ENCODE results near the gene BPIFB6.

Gene BPIFB6

DNA sequence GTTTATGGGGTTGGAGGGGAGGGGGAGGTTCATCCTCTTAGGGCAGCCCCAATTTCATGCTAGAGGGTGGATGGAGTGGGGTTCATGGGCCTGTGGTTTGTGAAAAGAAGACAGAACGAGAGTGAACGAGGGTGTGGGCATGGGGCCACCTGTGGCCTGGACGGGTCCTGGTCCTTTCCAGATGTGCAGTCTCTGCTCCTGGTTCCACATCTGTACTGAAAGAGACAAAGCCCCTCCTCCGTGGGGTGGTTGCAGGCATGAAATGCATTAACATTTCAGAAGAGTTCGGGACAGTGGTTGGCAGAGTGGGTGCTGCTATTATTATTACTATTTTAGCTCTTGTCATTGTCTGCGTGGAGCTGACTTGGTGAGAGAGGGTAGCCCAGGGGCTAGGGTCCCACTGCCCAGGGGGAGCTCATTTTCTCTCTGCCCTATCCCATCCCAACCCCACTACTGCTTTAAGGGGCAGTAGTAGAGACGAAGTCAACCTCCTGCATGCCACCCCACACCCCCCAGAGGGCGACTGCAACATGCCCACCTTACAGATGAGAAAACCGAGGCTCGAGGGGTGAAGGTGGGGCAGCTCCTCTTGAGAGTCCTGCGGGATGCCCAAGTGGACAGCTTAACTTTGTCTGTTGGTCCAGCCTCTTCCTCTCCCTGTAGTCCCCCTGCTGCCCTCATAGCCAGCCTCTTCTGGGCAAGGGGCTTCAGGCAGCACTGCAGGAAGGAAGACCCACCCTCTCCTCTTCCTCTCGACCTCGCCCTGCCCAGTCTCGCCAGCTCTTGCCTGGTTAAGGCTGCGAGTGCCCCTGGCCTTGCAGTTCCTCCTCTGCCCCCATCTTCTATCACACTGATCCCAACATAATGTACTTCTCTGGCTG lies 15.5 kb upstream of the BPIFB6 start:
- no peak for DNase-seq (ENCODE audit: low read depth in 2 of 2)

DNA sequence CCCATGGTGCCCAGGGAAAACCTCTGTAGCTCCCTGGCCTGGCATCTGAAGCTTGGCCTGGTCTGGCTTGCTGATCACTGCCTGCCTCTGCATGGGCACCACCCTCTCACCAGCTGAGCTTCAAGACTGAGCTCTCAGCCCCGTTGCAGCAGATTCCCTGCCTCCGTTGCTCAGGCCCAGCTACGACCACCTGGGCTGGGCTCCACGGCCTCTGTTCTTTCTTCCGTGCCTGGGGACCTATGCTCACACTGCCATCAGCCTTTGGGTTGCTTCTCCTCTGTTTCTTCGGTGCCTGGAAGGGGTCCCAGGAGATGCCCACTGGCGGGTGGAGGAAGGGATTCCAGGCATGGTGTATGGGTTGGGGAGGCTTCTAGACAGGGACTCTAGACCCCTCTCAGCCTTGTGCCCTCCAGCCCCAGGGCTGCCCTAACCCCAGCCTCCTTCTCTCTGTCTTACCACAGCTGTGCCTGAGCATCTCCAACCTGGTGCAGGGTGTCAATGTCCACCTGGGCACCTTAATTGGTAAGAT lies 14.8 kb upstream of the BPIFB6 start:
- DNase-seq (ENCODE audit: low read depth in 2 of 2) = no peak

DNA sequence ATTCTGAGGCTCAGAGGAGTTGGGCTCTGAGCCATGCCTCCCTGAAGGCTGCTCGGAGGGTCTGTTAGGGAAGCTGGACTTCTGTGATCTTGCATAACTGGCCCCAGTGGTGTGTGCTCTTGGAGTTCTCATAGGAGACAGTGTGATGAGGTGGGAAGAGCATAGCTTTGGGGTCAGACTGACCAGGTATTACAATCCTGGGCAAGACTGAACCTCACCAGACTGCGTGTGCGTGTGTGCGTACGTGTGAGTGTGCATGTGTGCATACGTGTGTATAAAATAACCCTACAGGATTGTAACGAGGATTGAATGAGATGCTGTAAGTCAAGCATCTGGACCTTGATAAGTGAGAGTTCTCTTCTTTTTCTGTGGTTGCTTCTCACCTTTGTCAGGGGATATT lies 13.9 kb upstream of the BPIFB6 start:
- no peak for DNase-seq (ENCODE audit: low read depth in 2 of 2)

DNA sequence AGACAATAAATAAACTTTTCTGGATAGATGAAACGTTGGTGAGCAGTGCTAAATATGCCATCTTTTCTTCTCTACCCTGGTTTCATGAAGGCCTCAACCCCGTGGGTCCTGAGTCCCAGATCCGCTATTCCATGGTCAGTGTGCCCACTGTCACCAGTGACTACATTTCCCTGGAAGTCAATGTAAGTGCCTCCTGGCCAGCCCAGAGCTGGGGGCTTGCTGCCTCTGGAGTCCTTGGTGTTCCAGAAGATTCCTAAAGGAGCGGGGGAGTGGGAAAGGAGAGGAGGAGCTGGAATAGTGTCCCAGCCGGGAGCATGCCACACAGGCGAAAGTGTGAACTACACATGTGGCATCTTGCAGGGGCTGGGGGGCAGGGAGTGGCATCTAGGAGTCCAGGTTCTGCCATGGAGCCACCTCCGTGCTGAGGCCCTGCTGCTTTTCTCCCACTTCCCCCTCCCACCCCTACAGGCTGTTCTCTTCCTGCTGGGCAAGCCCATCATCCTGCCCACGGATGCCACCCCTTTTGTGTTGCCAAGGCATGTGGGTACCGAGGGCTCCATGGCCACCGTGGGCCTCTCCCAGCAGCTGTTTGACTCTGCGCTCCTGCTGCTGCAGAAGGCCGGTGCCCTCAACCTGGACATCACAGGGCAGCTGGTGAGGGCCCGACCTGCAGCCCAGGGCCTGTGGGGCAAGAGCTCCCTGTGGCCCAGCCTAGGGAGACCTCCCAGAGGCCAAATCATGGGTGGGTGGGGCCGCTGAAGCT lies 13.1 kb upstream of the BPIFB6 start:
- DNase-seq (ENCODE audit: low read depth in 2 of 2) = no peak

DNA sequence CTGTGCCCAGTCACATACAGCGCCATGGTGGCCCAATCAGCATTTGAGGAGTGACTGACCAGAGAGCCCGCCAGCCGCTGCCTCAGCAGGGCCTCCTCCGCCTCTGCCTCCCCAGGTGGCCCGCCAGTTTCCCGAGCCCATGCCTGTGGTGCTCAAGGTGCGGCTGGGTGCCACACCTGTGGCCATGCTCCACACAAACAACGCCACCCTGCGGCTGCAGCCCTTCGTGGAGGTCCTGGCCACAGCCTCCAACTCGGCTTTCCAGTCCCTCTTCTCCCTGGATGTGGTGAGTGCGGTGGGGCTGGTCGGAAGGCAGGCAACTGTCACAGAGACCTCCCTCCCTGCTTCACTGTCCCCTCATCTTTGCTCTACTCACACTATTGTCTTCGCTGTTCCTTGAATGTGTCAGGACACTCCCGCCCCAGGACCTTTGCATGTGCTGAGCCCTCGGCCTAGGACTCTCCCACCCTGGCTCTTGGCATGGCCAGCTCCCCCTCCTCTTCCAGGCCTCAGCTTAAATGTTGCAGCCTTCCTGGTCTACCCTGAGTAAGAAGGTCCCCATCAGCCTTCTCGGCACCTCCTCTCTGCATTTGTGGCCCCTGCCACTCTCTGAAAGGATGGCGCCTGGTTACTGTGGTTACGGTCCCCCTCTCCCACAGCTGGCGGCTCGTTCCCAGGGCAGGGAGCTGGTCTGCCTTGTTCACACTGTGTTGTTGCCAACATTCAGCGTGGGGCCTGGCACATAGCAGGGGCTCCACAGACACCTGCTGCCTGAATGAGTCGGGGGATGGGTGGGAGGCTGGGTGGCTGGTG lies 11.8 kb upstream of the BPIFB6 start:
- no peak for DNase-seq (ENCODE audit: low read depth in 2 of 2)

DNA sequence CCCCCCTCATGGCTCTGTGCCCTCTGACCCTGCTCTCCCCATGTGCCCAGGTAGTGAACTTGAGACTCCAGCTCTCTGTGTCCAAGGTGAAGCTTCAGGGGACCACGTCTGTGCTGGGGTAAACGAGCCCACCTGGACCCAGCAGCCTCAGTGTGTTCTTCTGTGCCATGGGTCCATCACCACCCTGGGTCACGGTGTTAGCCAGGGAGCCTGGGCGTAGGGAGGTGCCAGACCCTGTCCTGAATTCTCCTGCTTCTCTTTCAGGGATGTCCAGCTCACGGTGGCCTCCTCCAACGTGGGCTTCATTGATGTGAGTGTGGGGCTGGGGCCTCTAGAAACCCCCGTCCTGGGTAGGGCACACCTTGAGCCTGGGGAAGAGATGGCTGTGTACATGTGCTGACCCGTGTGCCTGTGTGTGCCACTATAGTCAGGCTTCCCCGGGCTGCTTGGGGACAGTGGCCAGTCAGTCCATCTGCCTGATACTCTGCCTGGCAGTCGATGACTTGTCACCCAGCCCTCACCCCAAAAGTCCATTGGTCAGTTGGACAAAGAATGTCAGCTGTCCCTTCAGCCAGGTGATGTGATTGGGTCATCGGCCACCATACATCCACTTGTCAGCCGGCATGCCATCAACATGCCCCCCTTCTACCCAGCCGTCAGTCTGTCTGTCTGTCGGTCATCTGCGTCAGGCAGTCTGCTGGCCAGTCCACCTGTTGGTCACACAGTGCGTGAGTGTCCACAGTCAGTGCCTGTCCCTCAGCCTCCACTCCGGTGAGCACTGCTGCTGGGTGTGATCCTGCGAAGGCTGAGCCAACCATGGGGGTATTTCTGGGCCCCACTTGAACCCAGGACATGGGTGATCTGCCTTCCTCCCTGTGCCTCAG lies 10.9 kb upstream of the BPIFB6 start:
- DNase-seq (ENCODE audit: low read depth in 2 of 2) = no peak

DNA sequence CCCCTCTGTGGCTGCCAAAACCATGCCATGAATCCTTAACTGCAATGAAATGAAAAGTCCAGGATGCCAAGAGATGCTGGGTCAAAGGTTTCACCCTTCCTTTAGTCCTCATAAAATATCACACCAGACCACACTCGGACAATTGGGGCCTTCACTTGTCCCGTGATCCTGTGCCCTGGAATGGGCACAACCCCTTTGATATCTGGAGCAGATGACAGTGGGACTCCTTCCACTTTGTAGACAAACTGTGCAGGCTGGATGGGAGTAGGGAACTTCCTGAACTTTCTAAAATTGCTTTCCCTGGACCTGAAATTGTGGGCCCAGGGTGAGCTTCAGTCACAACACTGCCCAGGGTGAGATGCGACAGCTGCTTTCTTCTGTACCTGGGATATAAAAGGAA lies 9.6 kb upstream of the BPIFB6 start:
- no peak for DNase-seq (ENCODE audit: low read depth in 2 of 2)

DNA sequence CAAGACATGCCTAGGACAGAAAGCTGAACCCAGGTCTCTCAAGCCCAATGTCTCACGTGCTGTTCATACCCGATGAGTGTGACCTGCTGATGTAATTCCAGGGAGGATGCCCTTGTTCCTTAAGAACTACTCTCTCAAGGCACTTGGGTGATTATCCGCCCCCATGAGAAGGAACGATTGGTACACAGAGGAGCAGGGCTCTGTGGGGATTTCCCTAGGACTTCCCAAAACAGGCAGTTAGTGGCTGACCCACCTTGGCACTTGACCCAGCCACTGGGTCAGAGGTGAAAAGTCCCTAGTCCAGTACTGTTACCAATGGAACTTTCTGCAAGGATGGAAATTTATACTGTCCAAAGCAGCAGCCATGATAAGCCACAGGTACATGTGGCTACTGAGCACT lies 9.2 kb upstream of the BPIFB6 start:
- DNase-seq (ENCODE audit: low read depth in 2 of 2) = no peak

DNA sequence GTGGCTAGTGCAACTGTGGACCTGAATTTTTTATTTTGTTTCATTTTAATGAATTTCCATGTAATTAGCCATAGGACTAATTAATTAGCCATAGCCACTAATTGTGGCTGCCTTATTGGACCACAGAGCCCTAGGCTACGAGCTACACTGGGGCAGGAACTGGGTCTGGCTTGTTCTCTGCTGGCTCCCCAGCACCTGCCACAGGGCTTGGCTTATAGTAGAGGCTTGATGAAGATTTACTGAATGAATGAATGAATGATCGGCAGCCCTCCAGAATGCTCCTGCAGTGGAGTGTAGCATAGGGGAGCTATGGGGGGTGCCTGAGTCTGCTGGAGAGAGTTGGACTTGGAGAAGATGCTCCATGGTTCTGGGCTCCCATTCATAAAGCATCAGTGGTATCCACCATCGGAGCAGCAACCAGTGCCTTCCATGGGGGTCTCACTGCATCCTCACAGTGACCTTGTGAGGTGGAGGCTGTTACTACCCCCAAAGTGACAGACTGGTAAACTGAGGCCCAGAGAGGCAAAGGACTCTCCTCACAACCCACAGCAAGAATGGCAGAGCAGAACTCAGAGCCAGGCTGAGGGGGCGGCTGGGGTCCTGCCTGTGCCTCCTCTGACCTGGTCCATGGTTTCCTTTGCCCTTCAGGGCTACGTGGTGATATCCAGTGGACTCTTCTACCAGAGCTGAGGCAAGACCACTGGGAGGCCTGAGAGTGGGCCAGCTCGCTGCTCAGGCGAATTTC lies 8.6 kb upstream of the BPIFB6 start:
- DNase-seq (ENCODE audit: low read depth in 2 of 2) = no peak

DNA sequence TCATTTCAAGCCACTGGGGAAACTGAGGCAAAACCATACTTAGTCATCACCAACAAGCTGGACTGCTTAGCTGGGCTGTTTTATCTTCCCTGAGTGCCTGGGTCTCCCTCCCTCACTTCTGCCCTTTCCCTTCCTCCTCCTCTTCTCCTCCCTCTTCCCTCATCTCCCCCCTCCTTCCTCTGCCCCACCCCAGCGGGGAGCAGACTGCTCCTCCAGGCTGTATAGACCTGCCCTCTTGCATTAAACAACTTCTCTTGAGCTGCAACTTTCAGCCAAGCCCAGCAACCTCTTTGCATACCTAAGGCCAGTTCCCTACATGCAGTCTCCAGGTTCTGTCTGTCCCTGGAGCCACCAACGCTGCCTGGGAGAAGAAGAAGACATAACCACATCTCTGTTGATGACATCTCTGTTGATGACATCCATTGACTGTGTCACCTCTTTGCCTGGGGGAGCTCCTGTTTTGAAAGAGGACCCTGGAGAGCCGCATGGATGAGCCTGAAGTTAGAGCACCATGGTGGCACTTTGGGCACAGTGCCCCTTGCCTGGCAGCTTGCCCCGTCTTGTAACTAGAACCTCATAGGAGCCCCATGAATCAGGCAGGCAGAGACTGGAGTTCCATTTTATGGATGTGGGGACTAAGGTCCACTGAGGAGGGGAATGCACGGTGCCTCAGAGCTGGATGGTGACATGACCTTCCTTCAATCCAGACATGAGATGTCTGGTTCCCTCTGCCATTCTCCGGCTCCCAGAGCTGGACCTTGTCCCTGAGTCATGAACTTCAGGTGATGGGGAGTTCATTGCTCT lies 7.8 kb upstream of the BPIFB6 start:
- DNase-seq (ENCODE audit: low read depth in 2 of 2) = no peak

DNA sequence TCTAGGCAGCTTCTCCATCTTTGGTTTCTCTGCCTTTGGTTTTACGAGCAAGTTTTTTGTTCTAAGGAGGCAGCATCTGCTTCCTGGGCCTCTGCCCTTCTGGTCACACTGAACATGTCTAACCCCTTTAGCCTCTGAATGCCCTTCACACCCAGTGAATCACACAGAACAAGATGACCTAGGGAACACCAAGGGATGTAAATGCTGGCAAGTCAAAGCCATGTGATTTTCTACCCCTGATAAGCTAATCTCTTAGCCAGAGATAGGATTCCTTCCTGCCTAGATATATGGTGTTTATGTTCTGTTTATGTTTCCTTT lies 7.2 kb upstream of the BPIFB6 start:
- no peak for DNase-seq (ENCODE audit: low read depth in 2 of 2)

DNA sequence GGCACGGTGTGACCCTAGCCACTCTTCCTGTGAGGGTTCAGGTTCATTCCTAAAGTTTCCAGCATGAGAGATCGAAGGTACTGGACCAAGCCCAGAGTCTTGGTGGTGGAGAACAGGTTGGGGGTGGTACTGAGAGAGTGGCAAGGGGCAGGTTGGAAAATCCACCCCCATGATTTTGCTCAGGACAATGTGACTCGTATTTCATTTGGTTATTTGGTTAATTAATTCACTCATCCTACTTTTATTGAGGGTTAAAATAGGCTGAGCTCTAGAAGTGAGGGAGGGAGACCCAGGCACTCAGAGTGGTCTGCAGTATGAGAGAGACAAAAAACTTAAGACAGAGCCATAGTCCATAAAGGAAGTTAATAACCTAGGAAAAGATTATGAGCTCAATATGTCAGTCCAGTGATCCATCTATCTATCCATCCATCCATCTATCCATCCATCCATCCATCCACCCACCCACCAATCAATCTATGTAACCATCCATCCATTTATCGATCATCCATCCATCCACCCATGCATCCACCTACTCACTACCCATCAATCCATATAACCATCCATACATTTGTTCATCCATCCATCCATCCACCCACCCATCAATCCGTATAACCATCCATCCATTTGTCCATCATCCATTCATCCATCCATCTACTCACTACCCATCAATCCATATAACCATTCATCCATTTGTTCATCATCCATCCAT lies 6.7 kb upstream of the BPIFB6 start:
- no peak for DNase-seq (ENCODE audit: low read depth in 2 of 2)

DNA sequence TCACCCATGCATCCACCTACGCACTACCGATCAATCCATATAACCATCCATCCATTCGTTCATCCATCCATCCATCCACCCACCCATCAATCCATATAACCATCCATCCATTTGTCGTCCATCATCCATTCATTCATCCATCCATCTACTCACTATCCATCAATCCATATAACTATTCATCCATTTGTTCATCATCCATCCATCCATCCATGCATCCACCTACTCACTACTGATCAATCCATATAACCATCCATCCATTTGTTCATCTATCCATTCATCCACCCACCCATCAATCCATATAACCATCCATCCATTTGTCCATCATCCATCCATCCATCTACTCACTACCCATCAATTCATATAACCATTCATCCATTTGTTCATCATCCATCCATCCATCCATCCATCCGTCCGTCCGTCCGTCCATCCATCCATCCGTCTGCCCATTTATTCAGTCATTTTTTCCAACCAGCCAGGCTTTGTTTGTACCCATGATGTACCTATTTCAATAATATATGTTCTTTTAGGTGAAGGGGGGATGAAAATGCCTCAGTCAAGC lies 6.1 kb upstream of the BPIFB6 start:
- no peak for DNase-seq (ENCODE audit: low read depth in 2 of 2)

DNA sequence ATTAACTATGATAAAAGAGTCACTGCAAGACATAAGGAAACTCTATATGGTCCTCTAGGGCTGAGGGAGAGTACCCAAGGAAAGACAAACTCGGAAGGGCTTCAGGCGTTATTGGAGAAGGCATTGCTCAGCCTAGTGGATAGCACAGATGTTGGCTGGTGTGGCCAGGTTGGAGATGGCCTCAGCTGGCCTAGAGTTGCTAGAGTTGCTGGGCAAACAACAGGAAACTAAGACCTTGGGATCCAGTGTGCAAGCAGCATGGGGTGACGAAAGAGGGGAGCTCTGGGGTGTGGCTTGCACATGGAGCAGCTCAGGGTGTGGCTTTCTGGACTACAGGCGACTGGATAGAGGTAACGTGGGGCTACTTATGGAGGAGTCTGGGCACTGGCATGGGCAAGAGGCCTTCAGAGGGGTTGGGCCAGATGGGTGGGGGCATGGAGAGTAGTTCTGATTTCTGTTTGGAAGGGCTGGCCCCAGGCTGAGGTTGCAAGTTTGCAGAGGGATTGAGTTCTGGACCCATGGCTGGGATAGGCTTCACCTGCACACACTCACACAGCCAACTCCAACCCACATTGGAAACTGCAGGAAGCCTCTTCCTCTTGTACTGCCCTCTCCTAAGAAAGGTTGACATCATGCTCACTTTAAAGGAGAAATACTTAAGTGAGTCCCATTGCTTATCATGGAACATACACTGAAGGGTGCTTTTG lies 5.2 kb upstream of the BPIFB6 start:
- no peak for DNase-seq (ENCODE audit: low read depth in 2 of 2)

DNA sequence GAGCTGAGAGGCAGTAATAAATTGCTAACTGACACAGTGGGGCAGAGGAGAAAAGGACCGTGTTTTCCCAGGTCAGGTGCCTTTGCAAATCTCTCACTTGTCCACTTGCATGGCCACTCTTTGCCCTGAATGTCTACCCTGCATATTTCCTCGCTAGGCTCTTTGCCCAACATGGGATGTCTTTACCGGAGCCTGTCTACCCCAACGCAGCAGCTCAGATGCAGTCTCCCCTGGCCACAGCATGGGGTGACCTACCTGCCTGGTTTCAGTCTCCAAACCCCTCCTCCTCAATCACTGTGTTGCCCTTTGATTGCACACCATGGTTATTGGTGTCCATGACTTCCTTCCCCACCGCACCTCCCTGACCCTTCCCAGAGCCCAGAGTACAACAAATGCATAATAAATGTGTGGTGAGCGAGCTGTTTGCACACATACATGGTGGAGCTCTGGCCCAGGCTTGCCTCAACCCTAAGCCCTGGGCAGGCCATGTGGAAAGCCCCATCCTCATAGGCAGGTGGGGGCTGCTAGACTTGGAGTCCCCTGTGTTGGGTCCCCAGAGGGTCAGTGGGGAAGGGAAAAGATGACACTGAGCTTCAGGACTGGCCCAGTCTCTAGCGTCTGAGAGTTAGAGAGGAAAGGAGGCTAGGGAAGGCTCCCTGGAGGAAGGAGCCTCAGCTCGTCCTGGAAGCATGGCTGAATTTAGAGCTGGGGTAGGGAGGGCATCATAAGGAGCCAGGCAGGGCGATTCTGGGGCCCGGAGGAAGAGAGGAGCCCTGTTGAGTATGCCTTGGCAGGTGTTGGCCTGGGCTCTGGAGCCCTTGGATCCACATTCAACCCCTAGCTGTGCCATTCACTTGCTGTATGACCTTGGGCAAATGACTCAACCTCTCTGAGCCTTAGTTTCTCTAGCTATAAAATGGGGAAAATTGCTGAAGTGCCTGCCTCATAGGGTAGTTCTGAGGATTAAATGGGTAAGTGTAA lies 4.4 kb upstream of the BPIFB6 start:
- DNase-seq (ENCODE audit: low read depth in 2 of 2) = no peak

DNA sequence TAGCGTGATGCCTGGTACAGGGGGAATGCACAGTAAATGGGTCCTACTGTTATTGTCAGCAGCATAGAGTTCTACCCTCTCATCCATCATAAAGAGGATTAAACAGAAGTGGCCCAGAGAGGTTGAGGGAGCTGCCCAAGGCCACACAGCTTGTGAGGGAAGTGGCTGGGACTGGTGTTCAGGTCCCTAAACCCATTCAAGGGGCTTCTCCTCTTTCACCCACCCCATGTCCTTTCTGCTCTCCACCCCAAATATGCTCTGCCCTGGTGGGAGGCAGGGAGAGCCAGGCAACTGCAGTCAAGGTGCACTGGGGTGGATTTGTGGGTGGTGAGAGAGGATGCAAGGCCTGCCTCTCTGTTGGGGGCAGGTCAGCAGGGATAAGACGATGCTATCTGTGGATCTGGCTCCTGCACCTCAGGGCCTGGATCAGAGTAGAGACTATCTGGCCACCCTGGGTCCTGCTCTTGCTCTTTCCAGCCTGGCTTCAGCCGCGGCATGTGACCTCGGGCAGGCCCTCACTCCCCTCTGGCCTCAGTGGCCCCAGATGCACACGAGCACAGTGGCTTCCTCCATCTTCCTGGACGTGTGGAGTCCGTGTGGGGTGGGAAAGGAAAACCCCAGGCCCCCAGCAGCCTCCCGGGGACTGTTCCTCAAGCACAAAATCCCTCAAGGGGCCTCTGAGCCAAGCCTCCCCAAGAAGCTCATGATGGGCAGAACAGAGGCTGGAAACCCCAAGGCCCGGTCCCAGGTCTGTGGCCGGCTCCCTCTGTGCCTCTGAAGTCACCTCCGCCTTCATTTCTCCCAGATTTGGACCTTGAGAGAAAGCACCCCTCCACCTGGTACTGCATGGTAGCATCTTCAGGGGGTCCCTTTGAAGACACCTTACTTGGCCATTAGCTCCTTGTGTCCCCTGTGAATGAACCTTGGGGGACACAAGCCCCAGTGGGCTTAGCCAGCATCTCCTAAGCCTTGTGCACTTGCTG lies 3.4 kb upstream of the BPIFB6 start:
- DNase-seq (ENCODE audit: low read depth in 2 of 2) = no peak
